IMR-90 (cell line): ENCODE results near the gene ATRN. TPM values are rescaled to one million over a fixed set of nuclear protein-coding genes. Genes with fewer than 3 reads are reported as not detected.

ENCODE experiments used
- ATAC-seq: fragments of 200-7000 bp; cut with Tn5 transposase; 2 replicates; pipeline ENCODE4 v1.9.1; 2020; ENCODE audit warnings: low read depth, mild to moderate bottlenecking, moderate library complexity
- BruUV-seq: library from RNA; stranded (reverse); fragments of 400-500 nt; replicated peaks from 2 replicates; lab custom pipeline; 2021; lab: Mats Ljungman, UMichigan
- CTCF ChIA-PET: fragments of 300-600 bp; formaldehyde crosslinking; extraction: SDS; loops from one replicate; lab custom pipeline; 2021; ENCODE audit warnings: antibody characterized with exemption; lab: Yijun Ruan, JAX
- POLR2A ChIA-PET: fragments of 300-600 bp; sonication (Branson Sonifier 250); formaldehyde crosslinking; loops from one replicate; lab custom pipeline; 2022; ENCODE audit warnings: antibody characterized with exemption; ENCODE audit not compliant: unreplicated experiment; lab: Charles Lee
- DNase-seq: peaks from one replicate; pipeline ENCODE4 v3.0.0; 2013
- H2AFZ ChIP-seq: replicated peaks from 2 replicates; pipeline ENCODE3; 2013; ENCODE audit warnings: low read length, mild to moderate bottlenecking; ENCODE audit not compliant: poor library complexity
- H2AK5ac ChIP-seq: 2 replicates; pipeline ENCODE4 v1.6.1; 2013; ENCODE audit warnings: low read depth, low read length, inconsistent platforms
- H2AK9ac ChIP-seq: replicated peaks from 2 replicates; pipeline ENCODE3; 2013; ENCODE audit warnings: mild to moderate bottlenecking, low read depth, low read length, moderate library complexity; ENCODE audit not compliant: poor library complexity
- H2BK120ac ChIP-seq: 2 replicates; pipeline ENCODE4 v1.6.1; 2013; ENCODE audit warnings: low read depth, low read length, inconsistent platforms
- H2BK15ac ChIP-seq: 3 replicates; pipeline ENCODE4 v1.6.1; 2013; ENCODE audit warnings: low read depth, low read length, inconsistent platforms
- H2BK20ac ChIP-seq: 2 replicates; pipeline ENCODE4 v1.6.1; 2013; ENCODE audit warnings: low read depth, mild to moderate bottlenecking, inconsistent platforms, low read length, moderate library complexity
- H2BK5ac ChIP-seq: 2 replicates; pipeline ENCODE4 v1.6.1; 2013; ENCODE audit warnings: mild to moderate bottlenecking, low read depth, low read length, inconsistent platforms; ENCODE audit not compliant: poor library complexity, severe bottlenecking
- H3K14ac ChIP-seq: replicated peaks from 2 replicates; pipeline ENCODE4 v1.6.1; 2013; ENCODE audit warnings: low read depth, low read length, inconsistent platforms
- H3K18ac ChIP-seq: 2 replicates; pipeline ENCODE4 v1.6.1; 2013; ENCODE audit warnings: low read depth, low read length, control low read depth
- H3K23ac ChIP-seq: 2 replicates; pipeline ENCODE4 v1.6.1; 2013; ENCODE audit warnings: low read depth, low read length, inconsistent platforms
- H3K27ac ChIP-seq: 2 replicates; pipeline ENCODE4 v1.5.1; 2013; ENCODE audit warnings: mild to moderate bottlenecking, control low read depth, low read length; ENCODE audit not compliant: insufficient read depth
- H3K27me3 ChIP-seq: 2 replicates; pipeline ENCODE4 v1.6.1; 2013; ENCODE audit warnings: low read length; ENCODE audit not compliant: control insufficient read depth, insufficient read depth
- H3K36me3 ChIP-seq: 2 replicates; pipeline ENCODE4 v1.6.1; 2013; ENCODE audit warnings: low read length, mixed read lengths; ENCODE audit not compliant: control insufficient read depth, insufficient read depth
- H3K4ac ChIP-seq: 2 replicates; pipeline ENCODE4 v1.6.1; 2013; ENCODE audit warnings: low read depth, low read length, inconsistent platforms
- H3K4me1 ChIP-seq: 2 replicates; pipeline ENCODE4 v1.6.1; 2013; ENCODE audit warnings: low read length, mixed read lengths; ENCODE audit not compliant: control insufficient read depth, insufficient read depth
- H3K4me2 ChIP-seq: 2 replicates; pipeline ENCODE4 v1.6.1; 2013; ENCODE audit warnings: low read depth, mild to moderate bottlenecking, control low read depth, low read length, moderate library complexity
- H3K4me3 ChIP-seq: 2 replicates; pipeline ENCODE4 v1.5.1; 2013; ENCODE audit warnings: low read depth, mild to moderate bottlenecking, control low read depth, low read length, moderate library complexity; ENCODE audit not compliant: insufficient read depth
- H3K56ac ChIP-seq: 2 replicates; pipeline ENCODE4 v1.6.1; 2013; ENCODE audit warnings: low read length, inconsistent platforms; ENCODE audit not compliant: insufficient read depth; ENCODE audit errors: extremely low read depth
- H3K79me1 ChIP-seq, 2 experiments: 2 replicates each; pipeline ENCODE4 v1.6.1; 2013; ENCODE audit warnings: low read length in 2 of 2, inconsistent platforms in 1 of 2, low read depth in 1 of 2
- H3K9ac ChIP-seq: 2 replicates; pipeline ENCODE4 v1.6.1; 2013; ENCODE audit warnings: low read depth, low read length, control low read depth
- H3K9me1 ChIP-seq: 2 replicates; pipeline ENCODE4 v1.6.1; 2013; ENCODE audit warnings: low read length, inconsistent platforms; ENCODE audit not compliant: insufficient read depth
- H3K9me3 ChIP-seq: 2 replicates; pipeline ENCODE4 v1.6.1; 2013; ENCODE audit warnings: low read length; ENCODE audit not compliant: control insufficient read depth, insufficient read depth
- H4K20me1 ChIP-seq: 2 replicates; pipeline ENCODE4 v1.6.1; 2013; ENCODE audit warnings: low read length, inconsistent platforms; ENCODE audit not compliant: insufficient read depth
- H4K5ac ChIP-seq: 2 replicates; pipeline ENCODE4 v1.6.1; 2013; ENCODE audit warnings: mild to moderate bottlenecking, low read depth, low read length, control low read depth
- H4K8ac ChIP-seq, 2 experiments: 2 replicates each; pipeline ENCODE4 v1.6.1; 2013; ENCODE audit warnings: low read depth in 2 of 2, low read length in 2 of 2, control low read depth in 1 of 2, inconsistent platforms in 1 of 2
- H4K91ac ChIP-seq: 2 replicates; pipeline ENCODE4 v1.6.1; 2013; ENCODE audit warnings: low read depth, low read length, inconsistent platforms; ENCODE audit not compliant: insufficient read depth
- BHLHE40 ChIP-seq: fragments of 150-350 bp; IDR thresholded peaks from 2 replicates; pipeline ENCODE4 v1.6.1; 2016; ENCODE audit warnings: mild to moderate bottlenecking, low read depth, low read length
- CEBPB ChIP-seq: IDR thresholded peaks from 2 replicates; pipeline ENCODE4 v1.6.1; 2012; ENCODE audit warnings: low read depth, low read length, improper control_type of control experiment
- CHD1 ChIP-seq: IDR thresholded peaks from 2 replicates; pipeline ENCODE4 v1.6.1; 2012; ENCODE audit warnings: low read depth, low read length, improper control_type of control experiment
- ELK1 ChIP-seq: fragments of 150-350 bp; IDR thresholded peaks from 2 replicates; pipeline ENCODE4 v1.6.1; 2016; ENCODE audit warnings: low read depth, mild to moderate bottlenecking, low read length, moderate library complexity, borderline replicate concordance
- FOS ChIP-seq: fragments of 150-350 bp; IDR thresholded peaks from 2 replicates; pipeline ENCODE4 v1.6.1; 2016; ENCODE audit warnings: low read depth, low read length
- MAFK ChIP-seq: IDR thresholded peaks from 2 replicates; pipeline ENCODE4 v1.6.1; 2012; ENCODE audit warnings: low read depth, low read length, improper control_type of control experiment
- MAZ ChIP-seq: IDR thresholded peaks from 2 replicates; pipeline ENCODE4 v1.6.1; 2012; ENCODE audit warnings: low read depth, mild to moderate bottlenecking, low read length, improper control_type of control experiment, moderate library complexity, borderline replicate concordance
- MXI1 ChIP-seq: IDR thresholded peaks from 2 replicates; pipeline ENCODE4 v1.6.1; 2012; ENCODE audit warnings: low read depth, mild to moderate bottlenecking, low read length, moderate library complexity, borderline replicate concordance
- NFE2L2 ChIP-seq: fragments of 150-350 bp; IDR thresholded peaks from 2 replicates; pipeline ENCODE4 v1.6.1; 2016; ENCODE audit warnings: low read depth, mild to moderate bottlenecking, low read length
- POLR2A ChIP-seq: IDR thresholded peaks from 2 replicates; pipeline ENCODE4 v1.6.1; 2012; ENCODE audit warnings: mild to moderate bottlenecking, low read depth, low read length
- RAD21 ChIP-seq: IDR thresholded peaks from 2 replicates; pipeline ENCODE4 v1.6.1; 2012; ENCODE audit warnings: low read length, improper control_type of control experiment
- RCOR1 ChIP-seq: IDR thresholded peaks from 2 replicates; pipeline ENCODE4 v1.6.1; 2012; ENCODE audit warnings: mild to moderate bottlenecking, low read length, improper control_type of control experiment; ENCODE audit not compliant: insufficient replicate concordance
- RFX5 ChIP-seq: IDR thresholded peaks from 2 replicates; pipeline ENCODE4 v1.8.0; 2012; ENCODE audit warnings: low read depth, mild to moderate bottlenecking, low read length, moderate library complexity
- SMC3 ChIP-seq: fragments of 150-350 bp; IDR thresholded peaks from 2 replicates; pipeline ENCODE4 v1.6.1; 2016; ENCODE audit warnings: low read depth, mild to moderate bottlenecking, antibody characterized with exemption, low read length, moderate library complexity
- WGBS, 2 experiments: methylation state at CpG; one replicate each; pipeline versions ENCODE4 v1.1.5 to v1.1.7; 2013; ENCODE audit warnings: missing lambda C conversion rate in 2 of 2; ENCODE audit not compliant: insufficient read length in 1 of 2; ENCODE audit errors: extremely low coverage in 2 of 2; 5-methylcytosine and 5-hydroxymethylcytosine counted together
- dilution Hi-C: fragments of 300-500 bp; cut with HindIII; formaldehyde crosslinking; loops from one replicate; pipeline ENCODE4 v1.14.3; 2018; ENCODE audit warnings: low sequenced_read_pairs; ENCODE audit not compliant: unreplicated experiment
- in situ Hi-C: fragments of 300-500 bp; cut with MboI; formaldehyde crosslinking; loops from 3 replicates; pipeline ENCODE4 v1.14.3; 2019; ENCODE audit warnings: low sequenced_read_pairs, inconsistent platforms, mixed read lengths
- intact Hi-C: fragments of 100-400 bp; cut with micrococcal nuclease; formaldehyde crosslinking; loops from 2 replicates; pipeline ENCODE4 v1.10.0; 2022
- polyA plus RNA-seq, 3 experiments: library from polyadenylated mRNA; depleted of rRNA; stranded (reverse); fragments of >200 nt; gene quantifications; 2 replicates each; pipeline ENCODE4 v1.2.3, GENCODE V29; 2012; ENCODE audit warnings: low replicate concordance in 1 of 3
- total RNA-seq: library from RNA; depleted of rRNA; stranded (reverse); fragments of >200 nt; gene quantifications from 2 replicates; pipeline ENCODE4 v1.2.3, GENCODE V29; 2012
- TF ChIP-seq, protein P1 (sequence below): conservative IDR thresholded peaks from 2 replicates; pipeline ENCODE4 v1.5.1; 2012; ENCODE audit warnings: mild to moderate bottlenecking, low read depth, low read length, improper control_type of control experiment
- TF ChIP-seq, protein P2 (sequence below): fragments of 150-350 bp; IDR thresholded peaks from 2 replicates; pipeline ENCODE4 v1.6.1; 2017; ENCODE audit warnings: mild to moderate bottlenecking, antibody characterized with exemption, low read length, low read depth

The ATRN gene
- total and polyA plus RNA-seq, 2 of the 4 experiments (the other 2 are of a cell fraction) = 32.3 to 46.2 TPM

GRCh38 chr20:3470208-3470626 lies 601 bp upstream of the ATRN start:
- dilution Hi-C loops = no loop called here
- Histone ChIP-seq H3K56ac (peak overlapping the region; percentile 89), H4K8ac (peak overlapping the region; percentile 95 to 99), H4K91ac (peak overlapping the region; percentile 88), H2AK9ac (peak overlapping the region; percentile 74), H2AFZ (peak overlapping the region; percentile 97), H2BK120ac (peak overlapping the region; percentile 50), H2BK20ac (no peak overlapping the region), H3K27me3 (peaks cover 11% of the 10 kb centered on the region), H3K4me2 (peak overlapping the region; percentile 72), H4K20me1 (peaks cover 29% of the 10 kb centered on the region), H3K9me1 (peaks cover 10% of the 10 kb centered on the region), H2BK15ac (no peak overlapping the region), H2AK5ac (peak overlapping the region; percentile 64; the same call in 1 of the 2 replicates), H3K27ac (peak overlapping the region; percentile 98), H3K9ac (peak overlapping the region; percentile 99), H3K4ac (peak overlapping the region; percentile 95), H3K18ac (peak overlapping the region; percentile 84), H3K9me3 (no peaks in the 10 kb centered on the region), H2BK5ac (peak overlapping the region; percentile 93), H3K23ac (peak overlapping the region; percentile 92), H3K79me1 (peaks cover 17 to 39% of the 10 kb centered on the region in 2 experiments), H3K36me3 (no peaks in the 10 kb centered on the region), H3K4me1 (peaks cover 5% of the 10 kb centered on the region), H3K4me3 (peak overlapping the region; percentile 90), H4K5ac (peak overlapping the region; percentile 89), H3K14ac (peak overlapping the region; percentile 85)
- intact Hi-C loops = loop anchor here (1.0 to 10.0 kb wide), 2 partner anchors 62 to 255 kb away; no protein-coding TSS in a partner anchor
- ChIA-PET POLR2A (interaction anchor here (0.6 to 0.7 kb wide), 3 partner anchors 12 to 50 kb away, joined by 3 to 4 read pairs (median 3); no protein-coding TSS in a partner anchor), CTCF (interaction anchor here (1.9 kb wide), 1 partner anchor 15 kb away, joined by 6 read pairs; no protein-coding TSS in a partner anchor)
- ATAC-seq (no peak), DNase-seq (no peak)
- BruUV-seq = no TSS peak
- in situ Hi-C loops = no loop called here
- TF ChIP-seq RAD21 (no peak), RFX5 (no peak), CEBPB (no peak), MAZ (no peak), BHLHE40 (no peak), NFE2L2 (no peak), MXI1 (no peak), POLR2A (no peak), RCOR1 (no peak), FOS (no peak), MAFK (no peak), SMC3 (no peak), CHD1 (no peak), ELK1 (no peak)
- TF ChIP-seq, protein P1, sequence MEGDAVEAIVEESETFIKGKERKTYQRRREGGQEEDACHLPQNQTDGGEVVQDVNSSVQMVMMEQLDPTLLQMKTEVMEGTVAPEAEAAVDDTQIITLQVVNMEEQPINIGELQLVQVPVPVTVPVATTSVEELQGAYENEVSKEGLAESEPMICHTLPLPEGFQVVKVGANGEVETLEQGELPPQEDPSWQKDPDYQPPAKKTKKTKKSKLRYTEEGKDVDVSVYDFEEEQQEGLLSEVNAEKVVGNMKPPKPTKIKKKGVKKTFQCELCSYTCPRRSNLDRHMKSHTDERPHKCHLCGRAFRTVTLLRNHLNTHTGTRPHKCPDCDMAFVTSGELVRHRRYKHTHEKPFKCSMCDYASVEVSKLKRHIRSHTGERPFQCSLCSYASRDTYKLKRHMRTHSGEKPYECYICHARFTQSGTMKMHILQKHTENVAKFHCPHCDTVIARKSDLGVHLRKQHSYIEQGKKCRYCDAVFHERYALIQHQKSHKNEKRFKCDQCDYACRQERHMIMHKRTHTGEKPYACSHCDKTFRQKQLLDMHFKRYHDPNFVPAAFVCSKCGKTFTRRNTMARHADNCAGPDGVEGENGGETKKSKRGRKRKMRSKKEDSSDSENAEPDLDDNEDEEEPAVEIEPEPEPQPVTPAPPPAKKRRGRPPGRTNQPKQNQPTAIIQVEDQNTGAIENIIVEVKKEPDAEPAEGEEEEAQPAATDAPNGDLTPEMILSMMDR = no peak
- TF ChIP-seq, protein P2, sequence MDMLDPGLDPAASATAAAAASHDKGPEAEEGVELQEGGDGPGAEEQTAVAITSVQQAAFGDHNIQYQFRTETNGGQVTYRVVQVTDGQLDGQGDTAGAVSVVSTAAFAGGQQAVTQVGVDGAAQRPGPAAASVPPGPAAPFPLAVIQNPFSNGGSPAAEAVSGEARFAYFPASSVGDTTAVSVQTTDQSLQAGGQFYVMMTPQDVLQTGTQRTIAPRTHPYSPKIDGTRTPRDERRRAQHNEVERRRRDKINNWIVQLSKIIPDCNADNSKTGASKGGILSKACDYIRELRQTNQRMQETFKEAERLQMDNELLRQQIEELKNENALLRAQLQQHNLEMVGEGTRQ = no peak
- 38% methylated on average over 5 of the region's 13 CpGs; no CpG with 5 or more reads in 1 of the 2 experiments for WGBS, 2 experiments
